NCI-H82 treated with DMSO at 0.1 percent for 48 hours (cell line): ENCODE results near the gene SLC18A3.

ENCODE experiments used
- DNase-seq: peaks from one replicate; lab custom pipeline; 2025; ENCODE audit not compliant: unreplicated experiment; lab: John Stamatoyannopoulos, UW

Gene SLC18A3

DNA sequence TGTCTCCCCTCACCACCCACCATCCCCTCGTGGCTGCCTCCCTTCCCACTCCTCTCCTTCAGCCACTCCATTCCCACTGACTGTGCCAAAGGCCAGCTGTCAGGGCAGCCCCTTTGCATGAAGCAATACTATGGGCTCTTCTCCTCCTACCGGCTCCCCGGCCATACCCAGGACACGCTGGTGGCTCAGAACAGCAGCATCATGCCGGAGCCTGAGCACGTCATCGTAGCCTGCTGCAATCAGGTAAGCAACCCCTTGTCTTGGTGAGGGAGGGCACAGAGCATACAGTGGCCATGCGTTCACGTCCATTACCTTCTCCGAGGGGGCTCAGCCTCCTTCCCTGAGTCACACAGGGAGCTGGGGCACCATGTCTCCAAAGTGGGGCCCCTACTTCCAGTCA is 15.3 kb downstream of the SLC18A3 start:
- DNase-seq: no peak

DNA sequence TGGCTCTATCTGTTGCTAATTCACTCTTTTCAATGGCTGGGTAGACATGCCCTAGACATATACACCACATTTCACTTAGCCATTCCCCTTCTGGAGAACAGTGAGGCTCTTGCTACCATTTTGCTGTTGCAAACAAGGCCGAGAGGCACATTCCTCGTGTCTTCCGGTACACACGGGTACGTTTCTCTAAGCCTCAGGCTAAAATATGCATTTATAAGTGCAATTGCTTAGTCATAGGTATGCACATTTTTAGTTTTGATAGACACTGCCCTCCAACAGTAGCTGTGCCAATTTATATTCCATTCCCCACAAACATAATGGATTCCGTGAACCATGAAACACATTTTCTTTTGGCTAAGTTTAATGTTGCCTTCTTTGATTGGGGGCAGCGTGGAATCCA is 16.9 kb downstream of the SLC18A3 start:
- DNase-seq: no peak

DNA sequence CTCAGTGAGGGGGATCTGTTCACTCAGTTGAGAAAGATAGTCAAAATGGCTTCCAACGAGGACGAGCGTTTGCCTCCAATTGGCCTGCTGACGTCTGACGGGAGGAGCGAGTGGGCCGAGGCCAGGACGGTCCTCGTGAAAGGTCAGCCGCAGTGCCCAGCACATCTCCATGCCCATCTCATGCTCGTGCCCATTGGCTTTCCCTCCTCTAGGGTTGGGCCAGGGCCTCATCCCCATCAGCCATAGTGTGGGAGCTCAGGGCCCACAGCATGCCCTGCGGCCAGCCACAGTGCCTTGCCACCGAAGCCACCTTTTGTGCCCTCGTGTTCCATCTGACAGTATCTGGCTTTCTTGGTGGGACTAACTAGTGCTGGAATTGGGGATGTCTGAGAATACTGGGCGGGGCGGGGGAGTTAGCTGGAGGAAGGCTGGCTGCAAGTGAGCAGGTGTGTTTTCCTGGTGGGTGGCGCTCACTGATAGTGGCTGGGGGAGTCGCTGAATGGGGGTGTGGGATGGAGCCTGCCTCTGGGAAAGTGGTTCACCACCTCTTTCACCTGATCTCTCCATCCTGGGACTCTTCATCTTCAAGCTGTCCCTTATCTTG is 17.6 kb downstream of the SLC18A3 start:
- DNase-seq: no peak

DNA sequence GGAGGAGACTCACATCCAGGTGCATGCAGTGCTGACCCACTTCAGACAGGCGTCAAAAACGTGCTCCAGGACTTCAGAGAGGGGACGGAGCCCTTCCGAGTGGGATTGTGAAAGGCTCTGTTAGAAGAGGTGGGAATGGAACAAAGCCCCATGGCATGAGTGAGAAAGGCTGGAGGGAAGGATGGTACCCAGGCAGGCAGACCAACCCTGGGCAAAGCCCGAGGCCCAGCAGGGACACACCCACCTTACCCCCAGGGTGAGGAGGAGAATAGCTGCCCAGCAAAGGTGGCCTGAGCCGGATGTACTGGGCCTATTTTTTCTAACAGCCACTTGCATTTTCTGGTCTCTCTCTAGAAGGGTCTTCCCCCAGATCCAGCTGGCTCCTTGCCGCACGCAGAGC is 18.5 kb downstream of the SLC18A3 start:
- DNase-seq: no peak

DNA sequence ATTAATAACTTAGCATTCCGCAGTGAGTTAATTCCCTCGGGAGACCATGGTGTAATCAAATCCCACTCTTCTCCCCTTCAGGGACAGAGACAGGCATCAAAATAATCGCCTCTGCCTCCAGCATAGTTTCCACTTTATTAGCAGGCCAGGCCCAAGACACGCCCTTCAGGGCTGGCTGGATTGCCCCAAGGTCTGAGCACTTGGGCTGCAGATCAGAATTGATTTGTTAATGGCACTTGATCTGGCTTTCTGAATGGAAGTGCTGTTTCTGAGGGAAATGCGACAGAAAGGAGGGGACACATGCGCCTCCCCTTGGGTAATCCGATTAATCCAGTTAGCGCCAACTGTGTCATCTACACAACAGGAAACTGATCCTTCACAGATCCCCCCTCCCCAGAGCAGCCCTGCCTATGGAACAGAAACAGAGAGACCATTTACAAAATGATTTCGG is 19.3 kb downstream of the SLC18A3 start:
- peak; percentile 91 for DNase-seq

DNA sequence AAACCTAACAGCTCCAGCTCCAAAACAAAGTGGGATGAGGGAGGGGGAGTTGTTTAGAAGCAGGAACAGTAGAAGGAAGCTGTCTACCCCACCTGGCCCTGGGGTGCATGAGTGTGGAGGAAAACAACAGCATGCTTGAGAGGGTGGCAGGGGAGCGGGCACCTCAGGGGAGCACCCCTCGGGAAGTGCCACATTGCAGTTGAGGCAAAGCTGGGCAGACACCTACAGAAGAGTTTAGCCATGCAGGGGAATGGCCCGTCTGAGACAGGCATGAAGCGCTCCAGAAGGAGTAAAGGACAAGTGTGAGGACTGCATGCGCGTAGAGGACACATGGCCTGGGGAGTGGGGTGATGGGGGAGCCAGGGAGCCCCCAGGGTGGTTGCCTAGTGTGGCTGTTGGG is 21.9 kb downstream of the SLC18A3 start:
- no peak for DNase-seq

DNA sequence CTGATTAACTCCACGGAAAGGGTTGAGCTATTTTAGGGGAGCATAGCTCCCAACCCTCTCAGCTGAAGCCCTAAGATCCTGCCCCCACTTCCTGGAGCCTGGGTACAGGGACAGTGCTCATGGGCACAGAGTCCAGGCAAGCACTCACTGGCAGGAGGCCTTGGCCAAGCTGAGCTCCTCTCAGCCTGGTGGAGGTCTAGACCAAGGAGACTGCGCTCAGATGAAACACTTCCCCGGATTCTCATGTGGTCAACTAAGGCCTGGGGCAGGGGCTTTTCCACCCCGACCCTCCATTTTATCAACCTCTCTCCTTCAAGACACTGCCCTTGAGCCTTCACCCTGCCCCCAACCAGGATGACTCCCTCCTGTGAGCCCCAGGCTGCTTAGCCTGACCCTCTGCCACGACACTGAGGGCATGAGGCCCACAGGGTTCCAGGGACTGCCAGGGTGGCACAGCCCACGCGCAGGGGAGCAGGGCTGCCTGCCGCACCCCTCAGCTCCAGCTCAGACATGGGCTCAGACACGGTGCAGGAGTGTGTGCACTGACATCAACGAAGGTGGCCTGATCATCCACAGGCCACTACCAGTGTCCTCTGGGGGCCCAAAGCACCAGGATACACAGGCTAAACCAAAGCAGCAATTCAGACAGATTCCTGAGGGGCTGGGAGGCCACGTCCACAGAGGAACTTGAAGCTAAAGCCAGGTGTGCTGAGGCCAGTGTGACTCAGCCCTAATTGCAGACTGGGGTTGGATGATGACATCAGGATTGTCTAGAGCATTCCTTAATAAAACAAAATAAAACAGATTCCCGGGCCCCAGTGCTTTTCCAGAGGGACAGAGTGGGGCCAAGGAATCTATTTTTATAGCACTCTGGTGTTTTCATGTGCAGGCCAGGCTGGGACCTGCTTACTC is 22.6 kb downstream of the SLC18A3 start:
- no peak for DNase-seq

DNA sequence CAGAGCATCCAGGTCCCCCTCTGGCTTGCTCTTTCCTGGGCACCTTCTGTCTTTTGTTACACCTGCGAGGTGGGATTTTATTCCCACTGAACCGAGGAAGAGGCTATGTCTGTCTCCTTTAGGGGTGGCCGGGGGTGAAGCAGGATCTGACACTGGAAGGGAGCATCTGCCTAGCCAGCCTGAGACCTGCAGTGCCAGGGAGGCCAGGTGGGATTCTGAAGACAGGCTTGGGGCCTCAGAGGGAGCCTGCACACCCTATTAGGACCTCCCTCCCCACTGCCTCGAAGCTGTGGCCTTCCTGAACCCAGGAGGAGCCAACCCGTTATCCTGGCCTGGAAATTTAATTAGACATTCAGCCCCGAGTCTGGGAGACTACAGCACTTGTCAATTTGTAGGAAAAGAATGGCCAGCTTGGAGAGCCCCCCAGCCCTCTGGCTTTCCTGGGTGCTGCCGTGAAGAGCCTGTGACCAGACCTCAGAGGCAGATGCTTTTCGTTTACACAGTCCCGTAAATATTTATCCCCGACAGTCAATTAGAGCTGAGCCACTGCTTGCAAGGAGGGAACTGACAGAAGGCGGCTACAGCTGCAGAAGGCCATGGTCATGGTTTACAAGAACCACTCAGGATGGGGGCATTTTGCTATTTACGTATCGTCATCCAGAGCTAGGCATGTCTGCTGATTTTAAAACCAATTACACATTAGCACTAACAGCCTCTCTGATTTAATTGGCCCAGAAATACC is 23.4 kb downstream of the SLC18A3 start:
- peak; percentile 83 for DNase-seq

DNA sequence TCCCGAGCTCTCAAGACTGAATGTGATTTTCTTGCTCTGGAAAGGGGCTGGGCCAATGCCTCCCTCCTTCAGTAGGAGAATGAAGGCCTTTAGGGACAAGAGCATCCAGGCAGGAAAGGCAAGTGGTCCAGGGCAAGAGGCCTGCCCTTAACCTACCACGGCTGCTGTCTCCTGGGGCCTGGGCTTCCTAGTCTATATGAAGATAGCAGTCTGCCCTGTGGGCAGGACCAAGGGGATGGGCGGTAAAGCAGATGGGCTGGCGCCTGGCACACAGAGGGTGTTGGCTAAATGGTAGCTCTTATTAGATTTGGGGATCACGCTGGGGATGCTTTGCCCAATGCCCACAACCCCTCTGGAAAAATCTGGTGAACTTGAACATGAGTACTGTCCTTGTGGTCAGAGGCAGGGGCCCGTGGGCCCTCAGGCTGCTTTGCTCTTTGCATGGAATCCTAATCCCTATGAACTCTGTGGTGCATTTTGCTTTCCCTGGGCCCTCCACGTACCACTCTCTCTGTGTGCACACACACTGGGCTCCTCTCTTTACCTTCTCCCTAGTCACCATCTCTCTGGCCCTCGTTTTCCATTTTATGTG is 24.1 kb downstream of the SLC18A3 start:
- DNase-seq: no peak

DNA sequence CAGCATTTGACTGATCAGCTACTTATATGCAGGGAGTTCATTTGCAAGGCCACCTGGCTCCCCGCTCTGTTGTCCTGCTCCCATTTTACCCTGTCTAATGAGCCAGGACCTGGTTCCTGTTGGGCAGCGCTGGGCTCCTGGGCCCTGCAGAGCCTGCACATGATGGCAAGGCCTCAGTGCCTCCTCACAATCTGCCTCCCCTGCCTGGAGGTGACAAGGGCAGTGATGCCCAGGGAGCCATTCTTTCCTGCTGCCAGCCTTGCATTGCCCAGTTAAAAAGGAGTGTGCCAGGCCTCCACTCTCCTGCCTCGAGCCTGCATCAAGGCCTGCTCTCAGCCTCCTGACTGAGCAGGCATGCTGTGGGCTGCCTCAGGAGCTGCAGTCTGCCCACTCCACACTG is 32.2 kb downstream of the SLC18A3 start:
- DNase-seq: no peak

DNA sequence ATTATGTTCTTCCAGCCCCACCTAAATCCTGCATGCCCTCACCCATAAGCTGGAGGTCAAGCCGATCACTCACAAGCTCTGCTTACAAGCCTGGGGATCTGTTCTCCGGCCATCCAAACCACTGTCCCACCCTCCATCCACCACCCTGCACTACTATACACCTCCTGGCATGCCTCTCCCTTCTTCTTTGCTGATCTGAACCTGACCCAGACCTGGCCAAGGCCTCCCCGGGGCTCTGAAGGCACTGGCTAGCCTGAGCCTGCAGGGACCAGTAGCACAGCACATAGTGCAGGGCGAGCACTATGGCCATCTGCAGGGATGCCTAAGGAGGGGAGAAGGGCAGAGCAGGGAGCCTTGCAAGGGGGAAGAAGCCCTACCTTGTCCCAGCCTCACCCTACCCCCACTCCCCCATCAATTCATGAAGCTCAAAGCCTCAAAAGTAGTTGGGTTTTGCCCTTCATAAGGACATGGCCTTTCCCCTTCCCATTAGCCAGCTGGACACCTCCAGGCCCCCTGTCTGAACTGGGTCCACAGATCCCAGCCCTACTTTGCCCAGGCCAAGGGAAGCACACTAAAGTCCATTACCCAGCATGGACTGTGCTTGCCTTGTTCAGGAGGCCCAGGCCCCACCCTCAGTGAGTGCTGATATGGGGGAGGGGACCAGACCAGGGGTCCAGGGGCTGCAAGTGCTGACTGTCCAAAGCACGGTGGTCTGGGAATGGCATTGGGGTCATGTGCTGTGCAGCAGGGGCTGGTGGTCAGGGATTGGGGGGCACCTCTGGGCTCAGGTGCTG is 33.3 kb downstream of the SLC18A3 start:
- no peak for DNase-seq

DNA sequence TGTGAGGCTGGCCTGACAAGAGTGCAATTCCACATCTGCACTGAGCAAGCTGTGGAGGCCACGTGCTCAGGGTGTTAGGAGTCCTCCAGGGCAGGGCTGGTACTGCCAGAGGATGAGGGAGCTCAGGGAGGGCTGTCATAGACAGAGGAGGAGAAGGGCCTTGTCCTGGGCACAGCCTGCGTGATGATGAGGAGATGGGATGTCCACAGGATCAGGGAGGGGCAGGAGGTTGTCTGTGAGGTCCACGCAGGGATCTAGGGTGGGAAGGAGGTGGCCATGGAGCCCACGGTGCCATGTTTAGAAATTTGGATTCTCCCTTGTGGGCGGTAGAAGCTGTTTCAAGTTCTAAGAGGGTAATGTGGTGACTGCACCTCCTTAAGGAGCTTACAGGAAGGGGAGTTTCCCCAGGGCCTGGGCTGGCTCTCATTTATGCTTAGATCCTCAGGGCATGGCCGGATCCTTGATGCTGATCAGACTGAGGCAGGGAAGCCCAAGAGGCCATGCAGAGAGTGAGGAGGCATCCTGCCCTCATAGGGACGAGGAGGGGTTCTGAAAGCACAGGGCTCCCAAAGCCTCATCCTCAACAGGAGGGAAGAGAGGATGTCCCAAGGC is 34.0 kb downstream of the SLC18A3 start:
- no peak for DNase-seq

DNA sequence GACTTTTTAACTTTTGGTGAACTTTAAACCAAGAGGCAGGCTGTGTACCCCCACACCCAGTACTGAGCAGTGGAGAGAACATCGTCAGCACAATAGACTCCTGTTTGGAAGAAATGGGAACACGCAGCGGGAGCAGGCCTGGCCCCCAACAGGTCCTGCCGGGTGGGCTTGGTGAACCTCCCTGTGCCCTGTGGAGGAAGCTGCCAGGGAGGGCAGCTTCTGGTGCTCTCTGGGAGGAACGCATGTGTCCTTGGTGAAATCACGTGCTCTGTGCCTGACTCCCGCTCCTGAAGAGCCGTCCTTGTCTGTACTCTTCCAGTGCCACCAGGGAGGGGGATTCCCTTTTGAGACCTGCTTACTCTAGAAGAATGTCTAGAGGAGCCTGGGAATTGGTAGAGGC is 35.3 kb downstream of the SLC18A3 start:
- DNase-seq: no peak

DNA sequence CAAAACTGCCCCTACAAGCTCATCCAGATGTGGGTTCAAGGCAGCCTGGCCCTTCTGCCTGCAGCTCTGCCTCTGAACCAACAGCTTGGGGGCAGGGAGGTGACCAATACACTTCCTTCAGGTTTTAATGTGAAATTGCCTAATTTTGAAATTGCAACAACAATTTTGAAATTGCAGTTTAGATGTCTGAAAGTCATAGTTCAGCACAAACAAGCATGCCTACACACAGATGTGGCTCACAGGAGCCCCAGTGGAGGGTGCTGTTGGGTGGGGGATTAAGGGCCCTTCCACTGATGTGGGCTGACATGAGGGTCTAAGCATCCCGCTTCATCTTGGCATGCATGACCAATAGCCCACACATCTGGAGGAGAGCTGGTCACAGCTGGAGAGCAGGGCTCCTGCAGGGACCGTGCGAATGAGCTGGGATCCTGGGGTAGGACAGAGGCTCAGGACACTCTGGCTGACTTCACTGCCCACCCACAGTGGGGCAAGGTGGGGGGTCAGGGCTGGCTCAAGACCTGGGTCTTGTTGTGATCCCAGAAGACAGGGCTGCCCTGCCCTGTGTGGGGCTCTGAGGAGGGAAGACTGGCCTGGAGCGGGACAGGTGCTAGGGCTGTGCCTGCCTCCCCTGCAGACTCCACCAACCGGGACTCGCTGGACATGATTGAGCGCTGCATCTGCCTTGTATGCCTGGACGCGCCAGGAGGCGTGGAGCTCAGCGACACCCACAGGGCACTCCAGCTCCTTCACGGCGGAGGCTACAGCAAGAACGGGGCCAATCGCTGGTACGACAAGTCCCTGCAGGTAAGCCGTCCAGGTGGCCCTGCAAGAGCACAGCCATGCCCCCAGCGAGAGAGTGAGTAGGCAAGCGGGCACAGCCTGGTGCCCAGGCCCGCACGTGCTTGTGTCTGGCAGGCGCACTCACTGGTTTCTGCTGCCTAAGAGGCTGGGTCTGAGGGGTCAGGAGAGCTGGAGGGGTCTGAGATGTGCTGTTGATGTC is 36.1 kb downstream of the SLC18A3 start:
- DNase-seq: no peak

DNA sequence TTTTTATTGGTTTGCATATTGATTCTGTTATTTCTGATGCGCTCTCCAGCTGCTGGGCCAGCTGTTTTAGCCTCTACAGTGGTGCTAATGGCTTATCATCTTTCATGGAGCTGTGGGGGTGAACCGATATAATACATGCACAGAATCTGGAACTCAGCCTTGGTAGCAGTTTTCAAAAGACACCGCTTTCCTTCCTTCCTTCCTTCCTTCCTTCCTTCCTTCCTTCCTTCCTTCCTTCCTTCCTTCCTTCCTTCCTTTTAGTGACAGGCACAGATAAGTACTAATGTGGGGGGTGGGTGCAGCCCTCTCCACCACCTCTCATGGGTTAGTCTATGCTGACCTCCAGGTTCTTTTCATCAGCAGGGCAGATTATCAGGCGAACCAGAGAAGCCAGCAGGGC is 37.4 kb downstream of the SLC18A3 start:
- no peak for DNase-seq

DNA sequence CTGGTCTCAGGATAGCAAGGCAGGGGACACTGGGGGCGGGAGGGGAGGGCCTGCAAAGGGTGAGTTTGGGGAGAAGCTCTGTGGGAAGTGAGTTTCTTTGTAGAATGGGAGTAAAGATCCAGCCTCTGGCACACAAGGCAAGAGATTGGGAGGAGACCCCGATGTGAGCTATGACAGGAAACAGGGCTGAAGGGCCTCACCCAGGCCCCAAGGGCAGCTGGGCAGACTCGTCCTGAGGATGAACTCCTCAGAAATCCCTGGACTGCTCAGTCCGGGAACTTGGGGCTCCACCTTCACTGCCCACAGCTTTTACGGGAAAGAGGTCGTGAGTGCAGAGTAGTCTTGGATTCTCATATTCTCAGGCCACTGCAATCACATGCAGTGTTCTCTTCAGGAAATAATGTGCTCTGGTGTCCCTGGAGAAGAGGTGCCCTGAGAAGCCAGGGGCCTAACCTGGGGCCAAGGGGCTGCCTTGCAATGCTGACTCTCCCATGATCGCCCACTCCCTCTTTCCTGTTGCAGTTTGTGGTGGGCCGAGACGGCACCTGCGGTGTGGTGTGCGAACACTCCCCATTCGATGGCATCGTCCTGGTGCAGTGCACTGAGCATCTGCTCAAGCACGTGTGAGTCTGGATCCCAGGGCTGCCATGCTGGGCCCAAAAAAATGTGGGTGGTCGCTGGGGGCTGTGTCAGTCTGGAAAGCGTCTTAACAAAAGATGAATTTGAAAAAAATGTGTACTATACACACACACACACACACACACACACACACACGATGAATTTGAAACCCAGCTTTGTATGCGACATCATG is 38.1 kb downstream of the SLC18A3 start:
- no peak for DNase-seq

DNA sequence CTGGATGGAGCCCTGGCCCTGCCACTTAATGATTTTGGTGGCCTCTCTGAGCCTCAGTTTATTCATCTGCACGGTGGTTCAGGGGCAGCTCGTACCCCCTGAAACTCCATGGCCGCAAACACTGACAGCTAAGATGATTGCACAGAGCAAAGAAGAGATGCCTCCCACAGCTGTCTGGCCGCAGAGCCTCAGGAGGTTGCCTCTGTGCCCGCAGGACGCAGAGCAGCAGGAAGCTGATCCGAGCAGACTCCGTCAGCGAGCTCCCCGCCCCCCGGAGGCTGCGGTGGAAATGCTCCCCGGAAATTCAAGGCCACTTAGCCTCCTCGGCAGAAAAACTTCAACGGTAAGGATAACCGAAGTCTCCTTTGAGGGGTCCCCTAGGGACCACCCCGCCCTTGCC is 39.2 kb downstream of the SLC18A3 start:
- no peak for DNase-seq
